Lower lobe of right lung (tissue), 2 donors: ENCODE measurements around the gene C12orf56. TPM values are rescaled to one million over a fixed set of nuclear protein-coding genes. Genes with fewer than 3 reads are reported as not detected.
"Not testable (repeated sequence)": the region's sequence is repeated elsewhere in the genome, so short reads cannot be mapped to it uniquely, and the experiment has no call there.

ENCODE experiments used
- ATAC-seq, 2 donors: fragments of 200-7000 bp; cut with Tn5 transposase; one replicate each; pipeline ENCODE4 v1.9.1; 2020 to 2022; ENCODE audit warnings: mild to moderate bottlenecking in 2 of 2, moderate library complexity in 2 of 2
- DNase-seq: peaks from one replicate; pipeline ENCODE4 v3.0.0-alpha.2; 2020
- H3K27ac ChIP-seq: fragments of 200-600 bp; one replicate; pipeline ENCODE4 v1.8.0; 2022
- H3K27me3 ChIP-seq: fragments of 200-600 bp; one replicate; pipeline ENCODE4 v1.8.0; 2022; ENCODE audit warnings: low read depth
- H3K36me3 ChIP-seq: fragments of 200-600 bp; one replicate; pipeline ENCODE4 v1.8.0; 2022; ENCODE audit warnings: mild to moderate bottlenecking
- H3K4me1 ChIP-seq: fragments of 200-600 bp; one replicate; pipeline ENCODE4 v1.8.0; 2022
- H3K4me3 ChIP-seq: fragments of 200-600 bp; one replicate; pipeline ENCODE4 v1.8.0; 2022; ENCODE audit warnings: mild to moderate bottlenecking
- H3K9me3 ChIP-seq: fragments of 200-600 bp; one replicate; pipeline ENCODE4 v1.8.0; 2022
- CTCF ChIP-seq: fragments of 200-600 bp; IDR thresholded peaks from one replicate; pipeline ENCODE4 v1.8.0; 2022; ENCODE audit warnings: antibody characterized with exemption, mild to moderate bottlenecking
- intact Hi-C: fragments of 100-400 bp; cut with DNase I; formaldehyde crosslinking; loops from one replicate; pipeline ENCODE4 v1.11.0; 2022
- total RNA-seq: library from RNA; stranded (reverse); fragmentation: NEBNext Ultra II Directional; extraction: Animal tissue kit (Norgen Biotek cat#: 25700); gene quantifications from one replicate; pipeline ENCODE4 v1.2.1, GENCODE V29; 2021
- donor health status: DM: no; HTN: yes; CAD: no; lungs with severe emphysema.

C12orf56 gene
- total RNA-seq, 1 donor from 2014 or later: not detected

GRCh38 chr12:64219145-64219544 lies 171.4 kb downstream of the C12orf56 start:
- no peak overlapping the region for H3K4me3 ChIP-seq
- ATAC-seq (no peak), DNase-seq (no peak)
- no peaks in the 10 kb centered on the region for H3K9me3 ChIP-seq
- intact Hi-C loops: no loop called here
- TF ChIP-seq CTCF: no peak
- H3K27ac ChIP-seq: no peak overlapping the region
- H3K27me3 ChIP-seq: no peaks in the 10 kb centered on the region
- peaks cover 13% of the 10 kb centered on the region for H3K4me1 ChIP-seq
- no peaks in the 10 kb centered on the region for H3K36me3 ChIP-seq

- Histone ChIP-seq H3K4me3 (no peak overlapping the region), H3K27ac (no peak overlapping the region), H3K4me1 (peaks cover 13% of the 10 kb centered on the region), H3K27me3 (no peaks in the 10 kb centered on the region), H3K36me3 (no peaks in the 10 kb centered on the region), H3K9me3 (no peaks in the 10 kb centered on the region)
- intact Hi-C loops: no loop called here
- no peak for DNase-seq
- TF ChIP-seq CTCF: no peak
- no peak for ATAC-seq
Observed at GRCh38 chr12:64218597-64218996, 172.0 kb downstream of the C12orf56 start.

- H3K36me3 ChIP-seq, H3K27me3 ChIP-seq, intact Hi-C loops, H3K4me3 ChIP-seq, H3K27ac ChIP-seq, ATAC-seq, H3K9me3 ChIP-seq, DNase-seq: not testable (repeated sequence)
- peaks cover 13% of the 10 kb centered on the region for H3K4me1 ChIP-seq
Observed at GRCh38 chr12:64217643-64218042, 172.9 kb downstream of the C12orf56 start.

- DNase-seq (no peak), ATAC-seq (no peak)
- no peak overlapping the region for H3K4me3 ChIP-seq
- intact Hi-C loops: no loop called here
- peaks cover 9% of the 10 kb centered on the region for H3K4me1 ChIP-seq
- H3K9me3 ChIP-seq: no peaks in the 10 kb centered on the region
- H3K27me3 ChIP-seq: no peaks in the 10 kb centered on the region
- no peak overlapping the region for H3K27ac ChIP-seq
- no peak for TF ChIP-seq CTCF
- no peaks in the 10 kb centered on the region for H3K36me3 ChIP-seq
Observed at GRCh38 chr12:64216239-64216638, 174.3 kb downstream of the C12orf56 start.

Other genes starting within 250 kb of the C12orf56 start
- 8.6 TPM for gene KICS2, start 168.5 kb downstream of the C12orf56 start, total RNA-seq
- gene XPOT, start 13.6 kb upstream of the C12orf56 start, total RNA-seq: 68.6 TPM
- gene TBK1, start 61.4 kb upstream of the C12orf56 start, total RNA-seq: 25.0 TPM
- 82.7 TPM for gene RASSF3, start 219.7 kb upstream of the C12orf56 start, total RNA-seq